ENCODE data around the gene AKAP8L. TPM values are rescaled to one million over a fixed set of nuclear protein-coding genes. Genes with fewer than 3 reads are reported as not detected.

Gene AKAP8L
- polyA plus RNA-seq, 1 of the 3 experiments (the other 2 are of a cell fraction): 44.7 TPM

DNA sequence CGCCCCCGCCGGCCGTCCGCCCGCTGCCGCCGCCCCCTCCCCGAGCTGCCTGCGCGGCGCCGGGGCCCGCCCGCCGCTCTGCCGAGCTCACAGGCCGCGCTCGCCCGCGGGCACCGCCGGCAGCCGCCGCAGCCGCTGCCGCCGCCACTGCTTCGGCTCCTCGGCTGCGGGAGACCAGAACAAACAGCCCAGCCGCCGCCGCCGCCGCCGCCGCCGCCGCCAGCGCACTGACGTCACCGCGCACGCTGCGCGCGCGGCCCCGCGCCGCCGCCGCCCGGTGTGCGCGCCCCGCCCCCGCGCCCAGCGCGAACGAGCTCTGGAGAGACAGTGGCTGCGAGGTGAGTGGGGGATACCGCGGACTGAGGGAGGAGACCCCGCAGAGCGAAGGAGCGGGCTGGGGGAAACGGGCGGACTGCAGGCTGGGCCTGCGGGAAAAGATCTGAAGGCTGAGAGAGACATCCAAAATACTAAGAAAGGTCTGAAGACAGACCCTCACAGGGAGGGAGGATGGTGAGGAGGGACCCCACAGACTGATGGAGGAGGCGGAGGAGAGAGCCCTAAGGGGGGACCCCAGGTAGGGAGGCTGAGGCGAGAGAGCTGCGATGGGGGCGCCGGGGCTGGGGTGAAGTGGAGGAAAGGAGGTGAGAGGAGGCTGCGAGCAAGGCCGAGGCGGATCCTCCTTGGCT is 86.3 kb downstream of the AKAP8L start, which contains the start of gene BRD4:
BRD4 (minus strand) TSS at position 229 of the 686 bp plus-strand sequence. CDS start 59,440 bp downstream, outside the sequence.
- WGBS (ENCODE audit: low lambda C conversion rate): 10% methylated on average over 22 of the region's 81 CpGs
- no peaks in the 10 kb centered on the region for H3K9me3 ChIP-seq
- H3K4me3 ChIP-seq (ENCODE audit: low read depth in 2 of 2, low read length in 1 of 2): peak within 1 kb of the TSS; percentile 78 to 98
- H3K4me2 ChIP-seq: peak within 1 kb of the TSS; percentile 98
- ChIA-PET POLR2A (interaction anchor here (0.5 to 0.8 kb wide), 3 partner anchors 15 to 35 kb away, joined by 3 to 4 read pairs (median 3); no protein-coding TSS in a partner anchor), CTCF (interaction anchor here (0.6 to 1.2 kb wide), 3 partner anchors 51 to 70 kb away, joined by 3 to 4 read pairs (median 3); no protein-coding TSS in a partner anchor)
- TF ChIP-seq NFIC (IDR thresholded peaks at IDR 0.05; ENCODE audit: borderline replicate concordance): no peak
- TF ChIP-seq NRF1 (IDR thresholded peaks at IDR 0.05; ENCODE audit: low read depth, low read length): peak; percentile 38; the same call in 1 of the 2 replicates
- peak within 1 kb of the TSS; percentile 96 for H3K9ac ChIP-seq
- H3K4me1 ChIP-seq (ENCODE audit: control insufficient read depth in 1 of 2, insufficient read depth in 2 of 2, low read depth in 1 of 2, low read length in 1 of 2): peaks cover 13 to 16% of the 10 kb centered on the region in 2 experiments
- no peaks in the 10 kb centered on the region for H3K9me2 ChIP-seq
- peak; percentile 95 for DNase-seq
- peak within 1 kb of the TSS; percentile 82 to 92 for H3K27ac ChIP-seq (ENCODE audit: low read depth in 2 of 2, low read length in 1 of 2)
- no peaks in the 10 kb centered on the region for H3K27me3 ChIP-seq (ENCODE audit: insufficient read depth)
- no peaks in the 10 kb centered on the region for H3K36me3 ChIP-seq (replicated peaks in 1 of 2; ENCODE audit: control insufficient read depth in 1 of 2, insufficient read depth in 2 of 2, low read length in 1 of 2)
- peaks cover 86% of the 10 kb centered on the region for H3K79me2 ChIP-seq (ENCODE audit: insufficient read depth)
- H4K20me1 ChIP-seq (ENCODE audit: insufficient read depth): peaks cover 41% of the 10 kb centered on the region
- H3F3A ChIP-seq (replicated peaks; ENCODE audit: insufficient read depth): peaks cover 22% of the 10 kb centered on the region
- H2AFZ ChIP-seq (ENCODE audit: low read depth): peak within 1 kb of the TSS; percentile 95

DNA sequence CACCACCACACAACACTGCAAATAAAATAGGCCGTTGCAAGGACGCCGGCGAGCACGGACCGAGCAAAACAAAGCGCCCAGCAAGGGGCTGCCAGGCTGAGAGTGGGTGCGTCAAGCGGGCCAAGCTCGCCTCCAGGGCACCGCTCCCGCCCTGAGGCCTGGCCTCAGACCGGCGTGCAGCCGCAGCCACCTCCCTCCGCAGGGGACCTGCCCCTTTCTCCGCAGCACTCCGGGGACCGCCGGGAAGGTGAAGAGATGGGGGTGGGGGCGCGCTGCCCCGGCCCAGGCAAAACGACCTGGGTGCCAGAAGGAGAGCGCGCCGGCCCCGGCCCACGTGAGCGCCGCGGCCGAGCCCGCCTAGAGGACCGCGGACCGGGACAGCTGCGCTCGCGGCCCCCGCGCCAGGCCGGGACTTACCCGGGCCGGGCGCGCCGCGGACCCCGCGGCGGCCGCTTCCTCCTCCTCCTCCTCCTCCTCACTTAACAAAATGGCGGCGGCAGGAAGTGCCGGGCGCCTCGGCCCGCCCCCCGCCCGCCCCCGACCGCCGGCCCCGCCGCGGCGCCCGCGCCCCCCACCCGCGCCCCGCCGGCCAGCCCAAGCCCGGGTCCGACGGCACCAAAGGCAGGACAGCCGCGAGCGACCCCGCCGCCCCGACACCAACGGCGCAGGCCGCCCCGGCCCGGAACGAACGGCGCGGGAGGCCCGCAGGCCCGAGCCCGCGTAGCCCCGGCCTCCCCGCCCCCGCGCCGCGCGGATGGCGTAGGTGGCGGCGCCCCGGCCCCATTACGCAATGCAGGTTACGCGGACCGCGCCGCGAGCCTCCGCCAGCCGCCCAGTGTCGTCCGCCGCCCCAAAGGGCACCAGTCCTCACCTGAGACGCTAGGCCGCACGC is 87.1 kb downstream of the AKAP8L start:
- Histone ChIP-seq H3K4me2 (peak overlapping the region; percentile 98), H3K4me1 (ENCODE audit: control insufficient read depth in 1 of 2, insufficient read depth in 2 of 2, low read depth in 1 of 2, low read length in 1 of 2) (peaks cover 13 to 19% of the 10 kb centered on the region in 2 experiments), H4K20me1 (ENCODE audit: insufficient read depth) (peaks cover 49% of the 10 kb centered on the region), H3F3A (replicated peaks; ENCODE audit: insufficient read depth) (peaks cover 24% of the 10 kb centered on the region), H3K36me3 (replicated peaks in 1 of 2; ENCODE audit: control insufficient read depth in 1 of 2, insufficient read depth in 2 of 2, low read length in 1 of 2) (no peaks in the 10 kb centered on the region), H3K27me3 (ENCODE audit: insufficient read depth) (no peaks in the 10 kb centered on the region), H3K9ac (peak overlapping the region; percentile 96), H3K27ac (ENCODE audit: low read depth in 2 of 2, low read length in 1 of 2) (peak overlapping the region; percentile 82 to 92), H3K79me2 (ENCODE audit: insufficient read depth) (peaks cover 92% of the 10 kb centered on the region), H2AFZ (ENCODE audit: low read depth) (no peak overlapping the region), H3K4me3 (ENCODE audit: low read depth in 2 of 2, low read length in 1 of 2) (peak overlapping the region; percentile 78 to 98), H3K9me2 (no peaks in the 10 kb centered on the region), H3K9me3 (no peaks in the 10 kb centered on the region)
- POLR2A ChIA-PET: interaction anchor here (0.6 to 0.8 kb wide), 2 partner anchors 31 to 34 kb away, joined by 3 to 4 read pairs; no protein-coding TSS in a partner anchor
- CTCF ChIA-PET: interaction anchor here (0.8 kb wide), 1 partner anchor 154 kb away, joined by 3 read pairs; no protein-coding TSS in a partner anchor
- DNase-seq: peak; percentile 88
- WGBS (ENCODE audit: low lambda C conversion rate): 0% methylated on average over 8 of the region's 122 CpGs
- no peak for TF ChIP-seq RFX5 (IDR thresholded peaks at IDR 0.05; ENCODE audit: low read length)
- TF ChIP-seq, protein P1, sequence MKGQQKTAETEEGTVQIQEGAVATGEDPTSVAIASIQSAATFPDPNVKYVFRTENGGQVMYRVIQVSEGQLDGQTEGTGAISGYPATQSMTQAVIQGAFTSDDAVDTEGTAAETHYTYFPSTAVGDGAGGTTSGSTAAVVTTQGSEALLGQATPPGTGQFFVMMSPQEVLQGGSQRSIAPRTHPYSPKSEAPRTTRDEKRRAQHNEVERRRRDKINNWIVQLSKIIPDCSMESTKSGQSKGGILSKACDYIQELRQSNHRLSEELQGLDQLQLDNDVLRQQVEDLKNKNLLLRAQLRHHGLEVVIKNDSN (IDR thresholded peaks at IDR 0.05; ENCODE audit: borderline replicate concordance, low read depth): no peak
- no peak for TF ChIP-seq ELF1 (IDR thresholded peaks at IDR 0.05)
- TF ChIP-seq MEF2A (IDR thresholded peaks at IDR 0.05; ENCODE audit: borderline replicate concordance, low read depth): no peak
- no peak for TF ChIP-seq NRF1 (IDR thresholded peaks at IDR 0.05; ENCODE audit: low read depth, low read length)
- TF ChIP-seq FOXJ3 (CRISPR knock-in tag; IDR thresholded peaks at IDR 0.05): no peak
- no peak for TF ChIP-seq SIN3A (IDR thresholded peaks at IDR 0.05; ENCODE audit: borderline replicate concordance, low read depth, low read length)
- TF ChIP-seq TAF1 (IDR thresholded peaks at IDR 0.05; ENCODE audit: borderline replicate concordance, low read depth, low read length): no peak
- TF ChIP-seq, protein P2, sequence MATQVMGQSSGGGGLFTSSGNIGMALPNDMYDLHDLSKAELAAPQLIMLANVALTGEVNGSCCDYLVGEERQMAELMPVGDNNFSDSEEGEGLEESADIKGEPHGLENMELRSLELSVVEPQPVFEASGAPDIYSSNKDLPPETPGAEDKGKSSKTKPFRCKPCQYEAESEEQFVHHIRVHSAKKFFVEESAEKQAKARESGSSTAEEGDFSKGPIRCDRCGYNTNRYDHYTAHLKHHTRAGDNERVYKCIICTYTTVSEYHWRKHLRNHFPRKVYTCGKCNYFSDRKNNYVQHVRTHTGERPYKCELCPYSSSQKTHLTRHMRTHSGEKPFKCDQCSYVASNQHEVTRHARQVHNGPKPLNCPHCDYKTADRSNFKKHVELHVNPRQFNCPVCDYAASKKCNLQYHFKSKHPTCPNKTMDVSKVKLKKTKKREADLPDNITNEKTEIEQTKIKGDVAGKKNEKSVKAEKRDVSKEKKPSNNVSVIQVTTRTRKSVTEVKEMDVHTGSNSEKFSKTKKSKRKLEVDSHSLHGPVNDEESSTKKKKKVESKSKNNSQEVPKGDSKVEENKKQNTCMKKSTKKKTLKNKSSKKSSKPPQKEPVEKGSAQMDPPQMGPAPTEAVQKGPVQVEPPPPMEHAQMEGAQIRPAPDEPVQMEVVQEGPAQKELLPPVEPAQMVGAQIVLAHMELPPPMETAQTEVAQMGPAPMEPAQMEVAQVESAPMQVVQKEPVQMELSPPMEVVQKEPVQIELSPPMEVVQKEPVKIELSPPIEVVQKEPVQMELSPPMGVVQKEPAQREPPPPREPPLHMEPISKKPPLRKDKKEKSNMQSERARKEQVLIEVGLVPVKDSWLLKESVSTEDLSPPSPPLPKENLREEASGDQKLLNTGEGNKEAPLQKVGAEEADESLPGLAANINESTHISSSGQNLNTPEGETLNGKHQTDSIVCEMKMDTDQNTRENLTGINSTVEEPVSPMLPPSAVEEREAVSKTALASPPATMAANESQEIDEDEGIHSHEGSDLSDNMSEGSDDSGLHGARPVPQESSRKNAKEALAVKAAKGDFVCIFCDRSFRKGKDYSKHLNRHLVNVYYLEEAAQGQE (IDR thresholded peaks at IDR 0.05; ENCODE audit: low read depth, low read length): no peak
- TF ChIP-seq, protein P3, sequence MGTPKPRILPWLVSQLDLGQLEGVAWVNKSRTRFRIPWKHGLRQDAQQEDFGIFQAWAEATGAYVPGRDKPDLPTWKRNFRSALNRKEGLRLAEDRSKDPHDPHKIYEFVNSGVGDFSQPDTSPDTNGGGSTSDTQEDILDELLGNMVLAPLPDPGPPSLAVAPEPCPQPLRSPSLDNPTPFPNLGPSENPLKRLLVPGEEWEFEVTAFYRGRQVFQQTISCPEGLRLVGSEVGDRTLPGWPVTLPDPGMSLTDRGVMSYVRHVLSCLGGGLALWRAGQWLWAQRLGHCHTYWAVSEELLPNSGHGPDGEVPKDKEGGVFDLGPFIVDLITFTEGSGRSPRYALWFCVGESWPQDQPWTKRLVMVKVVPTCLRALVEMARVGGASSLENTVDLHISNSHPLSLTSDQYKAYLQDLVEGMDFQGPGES (IDR thresholded peaks at IDR 0.05; ENCODE audit: low read depth, low read length): no peak
- TF ChIP-seq, protein P4, sequence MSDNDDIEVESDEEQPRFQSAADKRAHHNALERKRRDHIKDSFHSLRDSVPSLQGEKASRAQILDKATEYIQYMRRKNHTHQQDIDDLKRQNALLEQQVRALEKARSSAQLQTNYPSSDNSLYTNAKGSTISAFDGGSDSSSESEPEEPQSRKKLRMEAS (IDR thresholded peaks at IDR 0.05; ENCODE audit: low read depth): 0 out of 2 replicates have a peak, but pooled peaks have one; percentile 10
- no peak for TF ChIP-seq JUND (IDR thresholded peaks at IDR 0.05)
- TF ChIP-seq RCOR1 (IDR thresholded peaks at IDR 0.05; ENCODE audit: low read length): no peak
- 0 out of 2 replicates have a peak, but pooled peaks have one; percentile 15 for TF ChIP-seq GABPA (IDR thresholded peaks at IDR 0.05; ENCODE audit: low read depth)
- TF ChIP-seq NFIC (IDR thresholded peaks at IDR 0.05; ENCODE audit: borderline replicate concordance): no peak
- TF ChIP-seq RXRA (IDR thresholded peaks at IDR 0.05; ENCODE audit: borderline replicate concordance, low read depth): no peak
- TF ChIP-seq TEAD4 (IDR thresholded peaks at IDR 0.05; ENCODE audit: borderline replicate concordance, insufficient read depth): no peak
- TF ChIP-seq MXI1 (IDR thresholded peaks at IDR 0.05; ENCODE audit: low read depth, low read length): peak; percentile 43
- peak; percentile 44; the same call in 1 of the 2 replicates for TF ChIP-seq YY1 (IDR thresholded peaks at IDR 0.05; ENCODE audit: low read depth)

All from SK-N-SH (cell line).